Measurements from ENCODE around the gene ALDH4A1.
A peak's percentile ranks its signal among the peaks of the same experiment; 100 is the strongest.

The ALDH4A1 gene

DNA sequence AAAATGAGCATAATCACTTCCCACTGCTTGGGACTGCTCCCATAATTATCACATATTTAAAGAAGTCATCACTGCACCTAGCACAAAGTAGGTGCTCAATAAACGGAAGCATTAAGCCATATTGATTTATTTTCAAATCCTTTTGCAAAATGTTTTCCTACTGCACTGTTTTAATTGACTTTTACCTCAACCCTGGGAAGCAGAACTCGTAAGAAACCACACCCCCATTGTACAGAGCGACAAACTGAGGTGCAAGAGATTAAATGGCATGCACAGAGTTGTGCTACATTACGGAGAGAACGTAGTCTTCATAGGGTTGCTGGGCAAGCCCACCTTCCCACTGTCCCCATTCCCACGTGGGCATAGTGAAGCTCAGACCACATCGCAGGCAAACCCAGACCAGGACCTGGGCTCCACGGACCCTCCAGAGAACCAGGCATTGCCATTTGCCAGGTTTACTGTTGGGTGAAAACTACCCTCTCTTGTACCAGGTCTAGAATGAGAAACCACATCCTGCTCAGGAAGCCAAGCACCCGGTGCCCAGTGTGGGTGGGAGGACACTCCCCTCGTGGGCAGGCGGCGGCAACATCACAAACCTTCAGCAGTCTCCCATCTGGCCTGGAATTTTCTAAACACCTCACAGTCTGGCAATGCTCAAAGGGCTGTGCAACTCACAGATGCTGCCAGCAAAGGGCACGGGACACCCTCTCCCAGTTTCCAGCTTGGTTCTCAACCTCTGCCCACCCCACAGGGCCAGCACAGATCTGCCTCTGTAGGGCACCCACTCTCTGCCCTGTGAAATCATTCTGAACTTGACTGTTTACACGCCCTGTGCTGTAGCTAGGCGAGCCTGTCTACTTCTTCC, 45.9 kb upstream of the ALDH4A1 start:
- no peak overlapping the region for H3K4me3 ChIP-seq (ENCODE audit: control insufficient read depth, low read depth, low read length)
- TF ChIP-seq, protein P1, sequence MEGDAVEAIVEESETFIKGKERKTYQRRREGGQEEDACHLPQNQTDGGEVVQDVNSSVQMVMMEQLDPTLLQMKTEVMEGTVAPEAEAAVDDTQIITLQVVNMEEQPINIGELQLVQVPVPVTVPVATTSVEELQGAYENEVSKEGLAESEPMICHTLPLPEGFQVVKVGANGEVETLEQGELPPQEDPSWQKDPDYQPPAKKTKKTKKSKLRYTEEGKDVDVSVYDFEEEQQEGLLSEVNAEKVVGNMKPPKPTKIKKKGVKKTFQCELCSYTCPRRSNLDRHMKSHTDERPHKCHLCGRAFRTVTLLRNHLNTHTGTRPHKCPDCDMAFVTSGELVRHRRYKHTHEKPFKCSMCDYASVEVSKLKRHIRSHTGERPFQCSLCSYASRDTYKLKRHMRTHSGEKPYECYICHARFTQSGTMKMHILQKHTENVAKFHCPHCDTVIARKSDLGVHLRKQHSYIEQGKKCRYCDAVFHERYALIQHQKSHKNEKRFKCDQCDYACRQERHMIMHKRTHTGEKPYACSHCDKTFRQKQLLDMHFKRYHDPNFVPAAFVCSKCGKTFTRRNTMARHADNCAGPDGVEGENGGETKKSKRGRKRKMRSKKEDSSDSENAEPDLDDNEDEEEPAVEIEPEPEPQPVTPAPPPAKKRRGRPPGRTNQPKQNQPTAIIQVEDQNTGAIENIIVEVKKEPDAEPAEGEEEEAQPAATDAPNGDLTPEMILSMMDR (conservative IDR thresholded peaks at IDR 0.05; ENCODE audit: control insufficient read depth, insufficient read depth, low read depth, low read length) = no peak
- DNase-seq (ENCODE audit: low read depth) = no peak

DNA sequence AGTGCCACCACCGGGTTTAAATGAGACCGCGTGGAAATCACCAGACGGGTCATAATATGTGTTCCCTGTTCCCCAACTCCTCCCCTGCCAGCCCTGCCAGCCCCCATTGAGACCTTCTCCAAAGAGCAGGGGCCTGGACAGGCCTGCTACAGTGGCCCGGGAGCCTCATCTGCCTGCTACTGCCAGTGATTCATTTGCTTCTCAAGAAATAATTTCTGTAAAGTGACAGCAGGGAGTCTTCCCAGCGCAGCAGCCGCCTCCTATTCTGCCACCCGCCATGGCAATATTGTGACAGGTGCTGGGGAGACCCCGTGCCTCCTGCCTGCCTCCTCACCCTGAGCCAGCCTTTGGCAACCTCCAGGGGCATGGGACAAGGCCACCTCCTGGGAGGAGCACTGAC, 45.2 kb upstream of the ALDH4A1 start:
- no peak for DNase-seq (ENCODE audit: low read depth)
- H3K4me3 ChIP-seq (ENCODE audit: control insufficient read depth, low read depth, low read length) = no peak overlapping the region
- TF ChIP-seq, protein P1 (conservative IDR thresholded peaks at IDR 0.05; ENCODE audit: control insufficient read depth, insufficient read depth, low read depth, low read length) = no peak

DNA sequence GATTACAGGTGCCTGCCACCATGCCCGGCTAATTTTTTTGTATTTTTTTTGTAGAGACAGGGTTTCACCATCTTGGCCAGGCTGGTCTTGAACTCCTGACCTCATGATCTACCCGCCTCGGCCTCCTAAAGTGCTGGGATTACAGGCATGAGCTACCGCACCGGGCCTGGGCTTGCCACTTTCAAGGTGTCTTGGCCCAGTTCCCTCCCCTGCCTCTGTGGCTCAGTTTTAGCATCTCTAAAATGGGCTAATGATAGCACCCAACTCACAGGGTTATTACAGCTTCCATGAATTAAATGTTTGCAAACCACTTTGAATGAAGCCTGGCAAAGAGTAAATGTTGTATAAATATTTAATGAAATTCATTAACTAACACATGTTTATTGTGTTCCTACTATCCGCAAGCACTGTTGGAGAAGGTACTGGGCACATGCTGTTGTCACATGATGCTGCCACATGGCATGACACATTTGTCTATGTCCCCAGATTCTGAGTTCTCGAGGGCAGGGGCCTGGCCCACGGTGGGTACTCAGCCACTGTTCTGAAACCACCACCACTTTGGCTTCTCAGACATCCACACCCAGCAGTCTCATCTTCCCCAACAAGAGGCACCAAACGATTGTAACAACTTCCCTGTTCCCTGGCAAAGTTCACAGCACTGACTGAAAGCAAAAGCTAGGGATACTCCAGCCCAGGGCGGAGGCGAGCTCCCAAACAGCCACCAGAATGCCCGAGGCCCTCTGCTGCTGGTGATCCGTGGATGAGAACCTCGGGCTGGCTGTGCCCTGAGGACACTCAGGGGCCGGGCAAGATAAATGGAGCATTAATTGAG, 44.4 kb upstream of the ALDH4A1 start:
- DNase-seq (ENCODE audit: low read depth) = no peak
- TF ChIP-seq, protein P1 (conservative IDR thresholded peaks at IDR 0.05; ENCODE audit: control insufficient read depth, insufficient read depth, low read depth, low read length) = no peak
- no peak overlapping the region for H3K4me3 ChIP-seq (ENCODE audit: control insufficient read depth, low read depth, low read length)

DNA sequence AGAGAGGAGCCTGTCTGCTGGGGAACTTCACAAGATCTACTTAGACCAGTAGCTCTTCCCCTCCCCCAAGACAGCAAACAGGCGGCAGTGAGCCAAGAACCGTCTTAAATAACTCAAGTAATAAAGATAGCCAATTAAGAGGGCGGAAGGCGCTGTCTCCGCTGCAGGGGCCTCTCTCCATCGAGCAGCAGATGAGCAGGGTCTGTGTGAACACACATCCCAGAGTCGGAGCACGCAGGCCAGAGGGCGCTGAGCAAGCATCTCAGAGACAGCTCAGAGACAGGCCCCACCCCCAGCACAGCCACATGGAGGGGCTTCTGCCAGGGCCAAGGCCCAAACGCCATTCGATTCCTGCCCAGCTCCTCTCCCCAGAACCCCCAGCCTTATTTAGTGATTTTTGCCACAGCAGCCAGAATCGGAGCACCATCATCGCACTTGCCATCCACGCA, 43.1 kb upstream of the ALDH4A1 start:
- DNase-seq (ENCODE audit: low read depth) = peak; percentile 42
- no peak overlapping the region for H3K4me3 ChIP-seq (ENCODE audit: control insufficient read depth, low read depth, low read length)
- TF ChIP-seq, protein P1 (conservative IDR thresholded peaks at IDR 0.05; ENCODE audit: control insufficient read depth, insufficient read depth, low read depth, low read length) = no peak

DNA sequence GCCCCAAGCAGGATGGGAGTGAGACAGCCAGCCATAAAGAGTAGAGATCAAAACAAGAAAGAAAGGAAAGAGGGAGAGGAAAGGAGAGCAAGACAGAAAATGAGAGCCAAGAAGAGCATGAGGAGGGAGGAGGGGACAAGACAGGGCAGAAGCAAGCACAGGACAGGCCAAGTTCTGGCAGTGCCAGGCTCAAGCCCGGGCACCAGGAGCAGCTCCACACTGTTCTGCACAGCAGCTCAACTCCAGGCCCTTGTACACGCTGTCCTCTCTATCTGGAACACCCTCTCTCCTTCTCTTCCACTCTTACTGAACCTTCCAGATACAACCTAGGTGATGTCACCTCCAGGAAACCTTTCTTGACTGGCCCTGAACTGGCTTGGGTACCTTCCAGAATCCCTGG, 42.5 kb upstream of the ALDH4A1 start:
- H3K4me3 ChIP-seq (ENCODE audit: control insufficient read depth, low read depth, low read length) = no peak overlapping the region
- no peak for DNase-seq (ENCODE audit: low read depth)
- TF ChIP-seq, protein P1 (conservative IDR thresholded peaks at IDR 0.05; ENCODE audit: control insufficient read depth, insufficient read depth, low read depth, low read length) = no peak

DNA sequence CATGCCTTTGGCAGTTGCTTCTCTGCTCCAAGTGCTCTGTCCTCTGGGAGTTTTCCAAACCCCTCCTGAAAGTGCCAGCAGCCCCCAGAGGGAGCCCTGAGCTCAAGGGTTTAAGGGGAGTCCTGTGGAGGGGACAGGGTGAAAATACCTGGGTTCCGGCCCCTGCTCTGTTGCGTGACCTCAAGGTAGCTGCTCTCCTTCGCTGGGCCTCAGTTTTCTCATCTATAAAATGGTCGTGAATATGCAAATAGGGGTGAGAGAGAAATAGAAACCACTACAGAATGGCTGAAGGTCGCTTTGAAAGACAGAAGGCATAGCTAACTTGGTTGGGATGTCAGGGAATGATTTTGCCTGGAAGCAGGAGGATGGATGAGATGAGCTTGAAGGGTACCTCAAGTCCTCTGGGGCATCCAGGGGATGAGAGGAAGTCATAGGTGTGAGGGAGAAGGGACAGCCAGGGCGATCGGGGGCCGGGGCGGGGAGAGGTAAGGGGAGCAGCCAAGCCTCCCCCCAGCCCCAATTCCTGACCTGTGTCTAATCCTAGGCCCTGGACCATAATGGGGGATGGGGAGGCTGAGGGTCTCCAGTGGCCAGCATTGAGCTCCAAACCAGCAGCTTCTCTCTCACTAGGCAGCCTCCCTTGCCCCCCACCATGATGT, 41.7 kb upstream of the ALDH4A1 start:
- DNase-seq (ENCODE audit: low read depth) = no peak
- no peak overlapping the region for H3K4me3 ChIP-seq (ENCODE audit: control insufficient read depth, low read depth, low read length)
- TF ChIP-seq, protein P1 (conservative IDR thresholded peaks at IDR 0.05; ENCODE audit: control insufficient read depth, insufficient read depth, low read depth, low read length) = no peak
